Neural progenitor cell (in vitro differentiated cells): ENCODE results near the gene TRIM4.
"Not testable (repeated sequence)": the region's sequence is repeated elsewhere in the genome, so short reads cannot be mapped to it uniquely, and the experiment has no call there.

Source experiments
- EZH2phosphoT487 ChIP-seq: fragments of 200-600 bp; sonication (generic); IDR thresholded peaks from 2 replicates; pipeline ENCODE4 v1.6.1; 2017; ENCODE audit warnings: antibody characterized with exemption
- TF ChIP-seq, protein P1 (sequence below): fragments of 200-600 bp; sonication (generic); IDR thresholded peaks from 2 replicates; pipeline ENCODE4 v1.5.1; 2017; ENCODE audit warnings: antibody characterized with exemption, mild to moderate bottlenecking

GRCh38 chr7:99954643-99955042 lies 35.3 kb upstream of the TRIM4 start:
- TF ChIP-seq, protein P1, sequence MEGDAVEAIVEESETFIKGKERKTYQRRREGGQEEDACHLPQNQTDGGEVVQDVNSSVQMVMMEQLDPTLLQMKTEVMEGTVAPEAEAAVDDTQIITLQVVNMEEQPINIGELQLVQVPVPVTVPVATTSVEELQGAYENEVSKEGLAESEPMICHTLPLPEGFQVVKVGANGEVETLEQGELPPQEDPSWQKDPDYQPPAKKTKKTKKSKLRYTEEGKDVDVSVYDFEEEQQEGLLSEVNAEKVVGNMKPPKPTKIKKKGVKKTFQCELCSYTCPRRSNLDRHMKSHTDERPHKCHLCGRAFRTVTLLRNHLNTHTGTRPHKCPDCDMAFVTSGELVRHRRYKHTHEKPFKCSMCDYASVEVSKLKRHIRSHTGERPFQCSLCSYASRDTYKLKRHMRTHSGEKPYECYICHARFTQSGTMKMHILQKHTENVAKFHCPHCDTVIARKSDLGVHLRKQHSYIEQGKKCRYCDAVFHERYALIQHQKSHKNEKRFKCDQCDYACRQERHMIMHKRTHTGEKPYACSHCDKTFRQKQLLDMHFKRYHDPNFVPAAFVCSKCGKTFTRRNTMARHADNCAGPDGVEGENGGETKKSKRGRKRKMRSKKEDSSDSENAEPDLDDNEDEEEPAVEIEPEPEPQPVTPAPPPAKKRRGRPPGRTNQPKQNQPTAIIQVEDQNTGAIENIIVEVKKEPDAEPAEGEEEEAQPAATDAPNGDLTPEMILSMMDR, result not testable (repeated sequence)
- TF ChIP-seq EZH2phosphoT487, result not testable (repeated sequence)
